WERI-Rb-1 (cell line): ENCODE measurements around the gene PLAA.

ENCODE experiments used
- DNase-seq: peaks from one replicate; pipeline ENCODE4 v3.0.0-alpha.2; 2020
- H3K27ac ChIP-seq: fragments of 250-450 bp; sonication (Bioruptor Pico); 2 replicates; pipeline ENCODE4 v1.5.1; 2020; ENCODE audit warnings: mild to moderate bottlenecking, moderate library complexity
- H3K27me3 ChIP-seq: fragments of 250-450 bp; sonication (Bioruptor Pico); 2 replicates; pipeline ENCODE4 v1.5.1; 2021; ENCODE audit warnings: mild to moderate bottlenecking, low read depth, moderate library complexity; ENCODE audit not compliant: insufficient read depth, severe bottlenecking
- H3K36me3 ChIP-seq: fragments of 250-450 bp; sonication (Bioruptor Pico); 2 replicates; pipeline ENCODE4 v1.5.1; 2020; ENCODE audit warnings: mild to moderate bottlenecking, moderate library complexity
- H3K4me3 ChIP-seq: 2 replicates; pipeline ENCODE4 v1.5.1; 2011; ENCODE audit warnings: low read depth, mild to moderate bottlenecking, control low read depth, low read length
- H3K9me3 ChIP-seq: fragments of 250-450 bp; sonication (Bioruptor Pico); 2 replicates; pipeline ENCODE4 v1.5.1; 2021; ENCODE audit warnings: mild to moderate bottlenecking, moderate library complexity; ENCODE audit not compliant: severe bottlenecking
- CTCF ChIP-seq: IDR thresholded peaks from 2 replicates; pipeline ENCODE4 v1.5.1; 2011; ENCODE audit warnings: low read depth, mild to moderate bottlenecking, control low read depth, inconsistent platforms, low read length

The PLAA gene

GRCh38 chr9:26973989-26974388 lies 26.9 kb upstream of the PLAA start:
- H3K27ac ChIP-seq, result no peak overlapping the region
- DNase-seq, result no peak
- no peaks in the 10 kb centered on the region for H3K9me3 ChIP-seq
- H3K4me3 ChIP-seq, result no peak overlapping the region
- H3K27me3 ChIP-seq, result no peaks in the 10 kb centered on the region
- H3K36me3 ChIP-seq, result no peaks in the 10 kb centered on the region
- TF ChIP-seq CTCF, result no peak

- H3K36me3 ChIP-seq, result no peaks in the 10 kb centered on the region
- H3K9me3 ChIP-seq, result no peaks in the 10 kb centered on the region
- no peak for DNase-seq
- no peaks in the 10 kb centered on the region for H3K27me3 ChIP-seq
- no peak for TF ChIP-seq CTCF
- no peak overlapping the region for H3K27ac ChIP-seq
- H3K4me3 ChIP-seq, result no peak overlapping the region
Measured at GRCh38 chr9:26971721-26972120, 24.7 kb upstream of the PLAA start.

GRCh38 chr9:26956860-26957233 lies 9.8 kb upstream of the PLAA start:
- Histone ChIP-seq H3K9me3 (no peaks in the 10 kb centered on the region), H3K36me3 (no peaks in the 10 kb centered on the region; the same call in 1 of the 2 replicates), H3K4me3 (peak overlapping the region; percentile 83), H3K27ac (peak overlapping the region; percentile 82), H3K27me3 (no peaks in the 10 kb centered on the region)
- DNase-seq, result no peak
- TF ChIP-seq CTCF, result no peak

GRCh38 chr9:26955921-26956859 lies 9.1 kb upstream of the PLAA start, which contains the start of gene IFT74:
Gene IFT74 (plus strand): TSS chr9:26956412. CDS start chr9:26961968, 5,556 bp downstream.
- H3K27me3 ChIP-seq, result no peaks in the 10 kb centered on the region
- peak within 1 kb of the TSS; percentile 83 for H3K4me3 ChIP-seq
- peak within 1 kb of the TSS; percentile 82 for H3K27ac ChIP-seq
- peak; percentile 96 for DNase-seq
- TF ChIP-seq CTCF, result no peak
- H3K9me3 ChIP-seq, result no peaks in the 10 kb centered on the region
- no peaks in the 10 kb centered on the region for H3K36me3 ChIP-seq

GRCh38 chr9:26955222-26955903 lies 8.3 kb upstream of the PLAA start:
- Histone ChIP-seq H3K4me3 (peak overlapping the region; percentile 83), H3K27me3 (no peaks in the 10 kb centered on the region), H3K36me3 (no peaks in the 10 kb centered on the region), H3K9me3 (no peaks in the 10 kb centered on the region), H3K27ac (peak overlapping the region; percentile 82)
- DNase-seq, result no peak
- no peak for TF ChIP-seq CTCF
